Measurements from ENCODE around the gene PREX1.
"Not testable (repeated sequence)": the region's sequence is repeated elsewhere in the genome, so short reads cannot be mapped to it uniquely, and the experiment has no call there.

The PREX1 gene

DNA sequence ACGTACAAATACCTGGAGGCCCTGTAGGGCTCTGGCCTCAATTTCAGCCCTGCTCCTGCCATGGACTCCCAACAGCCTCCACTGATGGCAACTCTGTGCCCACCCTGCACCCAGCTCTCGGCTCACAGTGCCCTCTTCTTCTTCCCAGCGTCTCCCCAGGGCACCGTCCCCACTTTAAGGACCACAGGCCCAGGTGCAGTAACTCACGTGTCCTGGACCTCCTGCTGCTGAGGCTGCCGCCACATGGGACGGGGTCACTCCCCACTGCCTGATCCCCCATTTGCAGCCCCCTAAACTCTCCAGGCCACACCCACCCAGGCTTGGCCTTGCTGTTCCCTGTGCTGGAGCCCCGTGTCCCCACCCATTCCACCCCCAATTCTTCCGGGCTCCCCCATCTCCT is 223.4 kb downstream of the PREX1 start:
- no peak for DNase-seq (ENCODE audit: low read depth in 2 of 2)

DNA sequence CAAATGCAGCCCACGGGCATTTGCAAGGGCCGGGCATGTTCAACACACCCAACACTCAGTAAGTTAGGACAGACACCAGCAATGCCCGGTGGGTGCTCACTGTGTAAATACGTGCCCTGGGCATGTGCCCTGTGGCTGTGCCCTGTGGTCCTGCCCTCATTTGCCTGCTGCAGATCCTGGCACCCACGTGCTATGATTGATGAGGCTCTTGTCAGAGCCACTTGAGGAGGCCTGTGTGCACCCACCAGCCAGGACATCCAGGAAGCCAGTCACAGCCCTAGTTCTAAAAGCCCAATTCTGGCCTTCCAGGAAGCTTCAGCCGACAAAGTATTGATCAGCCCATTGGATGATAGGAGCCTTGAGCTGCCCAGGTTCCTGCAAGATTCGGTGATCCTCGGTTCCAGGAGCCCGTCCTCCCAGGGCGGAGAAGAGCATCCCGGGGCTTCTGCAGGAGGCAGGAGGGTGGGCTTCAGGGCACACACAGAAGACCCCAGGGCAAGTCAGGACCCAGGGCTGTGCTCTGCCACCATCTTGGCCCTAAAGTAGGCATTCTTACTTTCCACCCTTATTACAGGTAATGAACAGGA is 223.9 kb downstream of the PREX1 start:
- DNase-seq (ENCODE audit: low read depth in 2 of 2), result no peak

DNA sequence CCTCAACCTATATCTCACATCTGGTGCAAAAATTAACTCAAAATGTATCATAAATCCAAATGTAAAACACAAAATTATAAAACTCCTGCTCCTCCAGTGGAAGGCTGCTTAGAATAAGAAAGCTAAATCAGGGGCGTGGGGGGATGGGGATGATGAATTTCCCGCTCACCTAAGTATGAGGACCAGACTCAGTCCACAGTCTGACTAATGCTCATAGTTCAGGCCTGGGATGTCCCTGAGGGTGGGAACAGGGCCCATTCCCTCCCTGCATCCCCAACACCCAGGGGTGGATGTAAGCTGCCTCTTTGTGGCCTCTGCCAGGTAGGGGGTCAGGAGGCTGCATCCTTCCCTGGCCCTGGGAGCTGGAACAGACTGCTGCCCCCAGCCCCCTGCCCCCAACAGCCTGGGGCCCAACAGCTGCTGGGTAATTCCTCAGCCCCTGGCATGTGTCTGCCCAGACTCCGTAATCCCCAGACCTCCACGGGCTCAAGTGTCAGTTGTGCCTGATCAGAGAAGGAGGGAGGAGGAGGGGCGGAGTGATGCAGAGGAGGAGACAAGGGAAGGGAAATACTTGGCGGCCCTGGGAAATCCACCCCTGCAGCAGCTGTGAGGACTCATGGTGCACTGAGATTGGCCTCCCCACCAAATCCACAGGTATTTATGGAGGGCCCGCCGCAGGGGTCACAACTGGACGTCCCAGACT is 224.5 kb downstream of the PREX1 start:
- no peak for DNase-seq (ENCODE audit: low read depth in 2 of 2)

DNA sequence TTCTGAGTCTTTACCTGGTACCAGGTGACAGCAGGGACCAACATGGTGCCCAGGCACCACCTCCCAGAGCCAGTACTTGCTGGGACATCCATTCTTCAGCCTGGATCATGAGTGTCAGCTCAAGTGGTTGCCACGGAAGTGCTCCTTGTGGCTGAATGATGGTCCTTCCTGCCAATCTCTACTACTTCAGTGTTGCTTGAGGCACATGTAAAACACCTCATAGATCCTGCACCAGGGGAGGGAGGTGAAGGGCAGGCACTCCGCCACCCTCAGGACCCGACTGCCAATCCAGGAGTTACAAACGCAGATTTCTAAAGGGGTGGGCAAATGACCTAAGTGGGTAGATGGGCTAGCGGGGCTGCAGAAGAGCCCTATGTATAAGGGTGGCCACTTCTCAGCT is 226.0 kb downstream of the PREX1 start:
- DNase-seq (ENCODE audit: low read depth in 2 of 2), result no peak

DNA sequence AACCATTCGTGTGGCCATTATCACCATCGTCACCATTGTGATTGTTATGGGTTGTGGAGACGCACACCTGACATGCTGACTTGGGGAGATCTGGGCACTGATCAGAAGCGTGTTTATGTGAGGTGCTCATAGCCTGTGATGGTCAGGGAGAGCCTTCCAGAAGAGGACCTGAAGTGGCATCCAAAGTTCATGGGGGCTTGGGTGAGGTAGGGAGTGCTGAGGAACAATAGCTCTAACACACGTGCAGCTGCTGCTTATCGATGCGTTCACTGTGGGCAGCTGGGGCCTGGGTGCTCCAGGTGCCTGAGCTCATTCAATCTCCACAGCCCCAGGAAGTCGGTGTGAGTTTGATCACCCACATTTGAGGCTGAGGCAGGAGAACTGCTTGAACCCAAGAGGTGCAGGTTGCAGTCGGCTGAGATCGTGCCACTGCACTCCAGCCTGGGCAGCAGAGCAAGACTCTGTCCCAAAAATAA is 227.3 kb downstream of the PREX1 start:
- no peak for DNase-seq (ENCODE audit: low read depth in 2 of 2)

DNA sequence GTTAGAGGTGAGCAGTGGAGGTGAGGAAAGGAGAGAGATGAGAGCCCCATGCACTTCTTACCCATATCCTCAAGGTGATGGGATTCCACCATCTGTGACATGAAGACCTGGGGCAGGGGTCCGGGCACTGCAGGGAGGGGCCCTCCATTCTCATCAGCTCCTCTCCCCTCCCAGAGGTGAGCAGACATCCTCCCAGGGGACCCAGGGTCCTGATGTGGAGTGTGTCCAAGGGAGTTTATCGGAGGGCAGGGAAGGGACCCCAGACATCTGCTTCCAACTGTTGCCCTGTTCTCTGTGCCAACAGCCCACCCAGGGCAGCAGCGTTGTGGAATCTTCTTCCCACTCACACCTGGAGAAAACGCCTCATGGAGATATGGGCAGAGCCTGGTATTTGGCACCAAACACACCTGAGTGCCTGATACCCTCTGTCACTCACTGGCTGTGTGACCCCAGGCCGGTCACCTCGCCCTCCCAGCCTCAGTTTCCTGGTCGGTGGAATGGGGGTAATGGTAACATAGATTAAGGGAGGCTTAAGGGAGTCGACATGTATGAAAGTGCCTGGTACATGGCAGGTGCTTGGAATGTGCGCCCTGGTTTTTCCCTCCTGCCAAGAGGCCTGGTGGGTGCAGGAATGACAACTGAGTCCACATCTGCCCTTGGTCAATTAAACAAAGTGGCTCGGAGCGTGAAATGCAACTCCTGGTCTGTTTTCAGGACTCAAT is 227.9 kb downstream of the PREX1 start:
- no peak for DNase-seq (ENCODE audit: low read depth in 2 of 2)

DNA sequence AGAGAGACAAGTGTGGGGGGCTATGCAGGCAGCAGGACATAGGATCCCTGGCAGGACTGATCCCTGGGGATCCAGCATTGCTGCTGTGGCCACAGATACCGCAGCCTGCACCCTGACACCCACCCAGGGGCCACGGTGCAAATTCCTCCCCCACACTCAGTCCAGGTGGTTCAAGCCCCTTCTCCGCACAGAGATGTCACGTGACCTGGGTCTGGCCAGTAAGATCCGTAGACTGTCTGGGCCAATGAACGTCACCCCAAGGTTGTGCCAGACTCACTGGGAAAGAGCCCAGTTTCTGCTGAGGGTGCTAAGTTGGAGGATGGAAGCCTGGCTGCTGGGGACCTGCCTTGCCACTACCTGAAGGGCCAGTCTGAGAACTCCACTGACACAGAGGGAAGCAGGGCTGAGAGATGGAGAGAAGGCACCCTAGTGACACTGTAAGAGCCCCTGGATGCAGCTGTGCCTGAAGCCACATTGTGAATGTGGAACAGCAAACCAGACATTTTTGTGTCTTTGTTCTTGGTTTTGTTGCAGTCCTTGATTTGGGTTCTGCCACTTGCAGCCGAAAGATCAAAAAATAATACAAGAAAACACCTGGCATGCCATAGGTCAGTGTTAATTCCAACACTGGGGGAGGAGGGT is 228.6 kb downstream of the PREX1 start:
- no peak for DNase-seq (ENCODE audit: low read depth in 2 of 2)

DNA sequence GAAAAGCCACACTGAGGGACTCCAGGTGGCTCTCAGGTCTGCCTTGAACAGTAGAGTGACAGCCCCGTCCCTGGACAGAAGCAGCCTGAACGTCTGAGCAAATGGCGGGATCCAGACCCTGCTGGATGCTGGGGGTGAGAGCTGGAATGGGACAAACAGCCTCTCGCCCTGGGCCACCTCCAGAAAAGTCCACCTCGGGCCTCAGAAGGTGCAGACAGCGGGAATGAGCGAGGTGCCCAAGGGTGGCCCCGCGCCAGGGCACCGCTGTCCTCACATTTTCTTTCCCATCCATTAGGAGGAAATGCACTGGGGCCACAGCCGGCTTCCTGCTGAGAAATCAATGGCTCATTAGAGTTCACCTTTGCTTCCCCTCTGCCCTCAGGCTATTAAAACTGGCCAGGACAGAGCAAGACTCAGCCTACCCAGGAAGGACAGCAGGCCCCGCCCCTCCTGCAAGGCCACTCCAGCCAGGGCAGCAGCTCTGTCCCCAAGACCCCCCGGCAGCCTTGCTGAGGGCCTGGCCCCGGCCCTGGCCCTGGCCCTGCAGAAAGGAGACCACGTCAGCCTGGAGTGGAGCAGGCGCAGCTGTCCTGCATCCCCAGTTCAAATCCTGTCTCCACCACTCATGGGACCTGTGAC is 229.4 kb downstream of the PREX1 start:
- not testable (repeated sequence) for DNase-seq (ENCODE audit: low read depth in 2 of 2)

DNA sequence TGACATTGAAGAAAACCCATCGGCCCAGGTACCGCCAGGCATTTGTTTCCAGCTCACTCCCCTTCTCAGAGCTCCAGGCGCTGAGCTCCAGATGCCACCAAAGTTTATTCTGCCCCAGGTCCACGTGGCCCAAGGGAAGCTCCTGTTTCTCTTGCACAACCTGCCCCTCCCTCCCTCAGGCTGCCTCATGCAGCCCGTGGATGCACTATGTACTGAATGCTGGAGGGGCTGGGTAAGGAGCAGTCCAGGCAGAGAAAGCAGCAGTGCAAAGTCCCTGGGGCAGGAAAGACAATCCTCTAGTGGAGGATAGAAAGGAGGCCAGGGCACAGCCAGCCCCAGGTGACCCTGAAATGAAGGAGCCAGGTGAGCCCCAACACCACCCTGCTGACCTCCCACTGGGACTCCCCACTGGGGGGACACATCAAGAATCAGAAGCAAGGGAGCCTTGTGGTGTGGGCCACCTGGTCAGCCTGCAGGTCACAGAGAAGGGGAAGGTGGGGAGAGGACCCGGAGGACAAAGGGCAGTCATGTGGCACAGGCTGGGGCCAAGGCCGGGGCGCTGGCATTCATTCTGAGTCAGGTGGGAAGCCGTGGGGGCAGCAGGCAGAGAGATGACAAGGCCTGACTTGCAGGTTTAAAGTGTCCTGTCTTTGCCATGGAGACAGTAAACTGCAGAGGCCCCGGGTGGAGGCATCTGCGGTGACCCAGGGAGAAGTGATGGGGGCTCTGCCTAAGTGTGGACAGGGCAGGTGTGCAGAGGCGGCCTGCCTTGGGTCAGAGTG is 230.1 kb downstream of the PREX1 start:
- DNase-seq (ENCODE audit: low read depth in 2 of 2), result no peak

DNA sequence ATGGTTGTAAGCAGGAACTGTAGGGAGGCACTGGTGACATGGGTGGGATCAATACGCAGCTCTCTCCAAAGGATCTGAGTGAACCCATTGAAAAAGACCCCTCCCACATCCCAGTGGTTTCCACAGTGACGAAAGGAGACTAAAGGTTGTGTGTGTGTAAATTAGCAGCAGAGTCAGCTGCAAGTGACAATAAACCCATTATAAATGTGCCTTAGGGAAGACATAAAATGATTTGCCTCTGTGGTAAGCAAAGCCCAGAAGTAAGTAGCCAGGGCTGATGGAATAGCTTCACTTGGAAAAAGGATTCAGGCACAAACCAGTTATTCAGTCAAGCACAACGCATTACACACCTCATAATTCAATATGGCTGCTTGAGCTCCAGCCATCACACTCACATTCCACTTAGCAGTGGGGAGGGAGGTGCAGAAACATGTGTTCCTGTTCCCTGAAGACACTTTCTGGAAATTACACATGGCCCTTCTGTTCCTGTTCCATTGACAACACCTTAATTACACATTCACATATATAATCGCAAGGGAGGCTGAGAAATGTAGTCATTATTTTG is 231.4 kb downstream of the PREX1 start:
- DNase-seq (ENCODE audit: low read depth in 2 of 2), result no peak

DNA sequence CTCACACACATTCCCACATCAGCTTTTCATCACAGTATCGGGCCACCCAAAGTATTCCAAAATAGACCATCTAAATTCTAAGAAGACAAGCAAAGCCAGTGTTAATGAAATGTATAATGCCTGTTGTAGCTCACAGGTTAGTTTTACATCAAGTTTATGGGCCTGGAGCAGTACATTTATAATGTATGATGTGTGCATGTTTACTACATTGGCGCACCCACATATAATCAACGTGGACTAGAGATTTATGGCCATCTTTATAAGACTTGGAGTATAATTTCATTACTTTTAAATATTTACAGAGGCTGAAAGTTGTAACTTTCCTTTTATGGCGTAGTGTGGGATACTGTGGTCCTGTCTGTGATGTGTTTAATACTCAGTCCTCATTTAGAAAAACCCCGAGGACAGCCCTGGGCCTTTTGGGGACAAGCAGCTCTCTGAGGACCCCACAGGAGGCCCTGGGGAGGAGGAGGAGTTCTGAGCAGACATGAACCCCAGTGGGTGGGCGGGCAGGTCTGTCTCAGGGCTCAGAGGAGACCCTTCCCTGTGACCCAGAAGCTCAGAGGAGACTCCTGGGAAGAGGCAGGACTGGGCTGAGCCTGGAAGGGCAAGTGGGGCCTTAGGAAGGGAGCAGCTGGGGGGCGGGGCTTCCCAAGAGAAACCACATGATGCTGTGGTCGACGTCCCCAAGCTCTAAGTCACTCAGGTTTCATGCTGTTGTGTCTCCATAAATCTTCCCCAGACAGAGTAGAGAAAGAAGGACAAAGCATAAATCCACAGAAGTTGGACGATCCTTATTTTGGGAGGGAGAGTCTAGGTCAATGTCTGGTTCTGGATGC is 232.1 kb downstream of the PREX1 start:
- DNase-seq (ENCODE audit: low read depth in 2 of 2), result no peak

DNA sequence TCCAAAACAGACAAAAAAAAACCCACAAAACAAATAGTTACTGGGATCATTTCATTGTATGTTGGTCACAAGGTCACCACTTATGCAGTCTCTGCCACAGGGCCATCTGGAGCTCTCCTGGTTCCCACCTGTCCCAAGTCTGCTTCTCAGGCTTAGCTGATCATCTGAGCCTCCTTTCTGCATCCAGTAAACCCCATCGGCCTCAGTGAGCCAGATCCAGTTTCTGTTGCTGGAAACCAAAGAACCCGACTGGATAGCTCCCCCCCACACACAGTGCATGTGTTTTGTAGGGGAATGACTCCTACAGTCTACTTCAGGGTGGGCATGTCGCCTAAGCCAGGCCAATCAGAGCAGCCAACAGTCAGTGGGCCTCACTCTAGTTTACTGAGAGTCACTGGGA is 233.3 kb downstream of the PREX1 start:
- DNase-seq (ENCODE audit: low read depth in 2 of 2), result no peak

DNA sequence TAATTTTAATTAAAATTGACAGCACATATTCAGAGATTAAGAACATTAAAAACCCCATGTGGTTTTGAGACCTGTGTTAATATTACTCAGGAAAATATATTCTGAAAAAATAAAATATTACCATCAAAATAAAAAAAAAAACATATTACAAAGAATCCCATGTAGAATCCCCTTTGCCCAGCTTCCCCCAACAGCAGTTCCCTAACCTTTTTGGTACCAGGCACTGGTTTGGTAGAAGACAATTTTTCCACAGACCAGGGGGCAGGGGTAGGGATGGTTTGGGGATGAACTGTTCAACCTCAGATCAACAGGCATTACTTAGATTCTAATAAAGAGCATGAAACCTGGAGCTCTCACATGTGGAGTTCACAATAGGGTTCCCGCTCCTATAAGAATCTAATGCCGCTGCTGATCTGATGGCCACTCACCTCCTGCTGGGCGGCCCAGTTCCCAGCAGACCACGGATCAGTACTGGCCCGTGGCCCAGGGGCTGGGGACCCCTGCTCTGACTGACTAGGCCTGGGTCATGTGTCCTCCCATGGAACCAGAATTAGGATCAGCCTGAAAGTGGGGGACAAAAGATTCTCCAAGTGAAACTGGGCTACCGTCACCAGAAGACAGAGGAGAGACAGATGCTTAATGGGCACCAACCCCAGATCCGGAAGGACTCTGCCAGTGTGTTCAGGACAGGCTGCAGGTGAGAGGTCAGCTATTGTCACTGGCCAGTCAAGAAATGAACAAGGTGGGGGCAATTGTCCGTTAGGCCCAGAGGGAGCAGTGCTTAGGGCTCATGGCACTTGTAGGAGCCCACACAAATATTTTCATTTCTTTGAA is 235.5 kb downstream of the PREX1 start:
- no peak for DNase-seq (ENCODE audit: low read depth in 2 of 2)

DNA sequence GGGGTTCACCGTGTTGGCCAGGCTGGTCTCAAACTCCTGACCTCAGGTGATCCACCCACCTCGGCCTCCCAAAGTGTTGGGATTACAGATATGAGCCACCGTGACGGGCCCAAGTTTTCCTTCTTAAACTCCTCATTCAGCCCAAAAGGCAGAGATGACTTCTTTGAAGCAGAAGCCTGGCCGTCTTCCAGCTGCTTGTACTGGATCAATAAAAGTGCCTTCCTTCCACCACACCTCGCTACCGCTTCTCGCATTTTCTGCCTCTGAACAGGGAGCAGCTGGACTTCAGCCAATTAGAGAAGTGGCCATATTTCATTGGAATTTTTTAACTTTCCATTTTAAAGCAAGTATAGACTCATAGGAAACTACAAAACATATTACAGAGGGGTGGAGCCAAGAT is 241.1 kb downstream of the PREX1 start:
- no peak for DNase-seq (ENCODE audit: low read depth in 2 of 2)

DNA sequence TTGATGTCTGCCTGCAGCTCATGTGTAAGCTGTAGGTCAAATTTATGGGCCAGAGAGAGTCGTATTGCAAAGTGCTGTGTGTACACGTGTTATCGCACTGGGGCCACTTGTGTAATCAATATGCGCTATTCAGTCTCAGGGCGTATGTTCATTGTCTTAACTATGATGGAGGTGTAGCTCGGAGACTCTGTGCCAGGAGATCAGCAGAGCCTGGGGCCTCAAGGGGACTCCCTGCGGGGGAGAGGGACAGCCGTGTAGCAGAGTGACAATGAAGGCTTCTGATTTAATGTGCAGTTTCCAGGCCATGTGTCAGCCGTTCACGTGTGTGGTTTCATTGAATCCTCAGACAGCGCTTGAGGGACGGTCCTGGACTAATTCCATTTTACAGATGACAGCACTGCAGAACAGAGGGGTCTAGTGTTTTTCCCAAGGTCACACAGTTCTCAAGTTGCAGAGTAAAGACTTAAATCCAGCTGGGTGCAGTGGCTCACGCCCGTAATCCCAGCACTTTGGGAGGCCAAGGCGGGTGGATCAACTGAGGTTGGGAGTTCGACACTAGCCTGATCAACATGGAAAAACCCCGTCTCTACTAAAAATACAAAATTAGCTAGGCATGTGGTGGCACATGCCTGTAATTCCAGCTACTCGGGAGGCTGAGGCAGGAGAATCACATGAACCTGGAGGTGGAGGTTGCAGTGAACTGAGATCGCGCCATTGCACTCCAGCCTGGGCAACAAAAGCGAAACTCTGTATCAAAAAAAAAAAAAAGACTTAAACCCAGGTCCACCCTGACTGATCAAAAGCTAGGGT is 242.5 kb downstream of the PREX1 start:
- no peak for DNase-seq (ENCODE audit: low read depth in 2 of 2)

DNA sequence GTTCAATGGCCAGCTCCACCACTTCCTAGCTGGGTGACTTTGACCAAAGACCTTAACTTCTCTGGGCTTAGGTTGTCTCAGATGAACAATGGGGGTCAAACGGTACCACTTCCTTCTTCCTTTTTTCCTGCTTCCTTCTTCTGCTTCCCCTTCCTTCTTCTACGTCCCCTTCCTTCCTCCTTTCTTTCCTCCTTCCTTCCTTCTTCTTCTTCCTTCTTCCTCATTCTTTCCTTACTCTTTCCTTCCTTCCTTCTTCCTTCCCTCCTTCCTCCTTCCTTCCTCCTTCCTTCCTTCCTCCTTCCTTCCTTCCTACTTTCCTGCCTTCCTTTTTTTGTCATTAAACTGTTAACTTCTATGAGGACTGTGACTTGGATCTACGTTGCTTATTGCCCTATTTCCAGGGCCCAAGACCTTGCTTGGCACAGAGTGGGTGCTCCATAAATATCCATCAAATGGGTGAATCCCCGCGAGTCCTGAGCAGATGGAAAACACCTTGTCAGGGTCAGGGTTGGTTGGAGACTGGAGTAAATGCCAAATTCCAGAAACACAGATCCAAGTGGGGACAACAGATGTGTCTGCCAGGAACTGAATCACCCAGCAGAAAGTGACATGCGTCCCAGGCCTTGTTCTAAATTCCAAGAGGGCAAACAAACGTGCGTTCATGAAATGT is 243.3 kb downstream of the PREX1 start:
- no peak for DNase-seq (ENCODE audit: low read depth in 2 of 2)

DNA sequence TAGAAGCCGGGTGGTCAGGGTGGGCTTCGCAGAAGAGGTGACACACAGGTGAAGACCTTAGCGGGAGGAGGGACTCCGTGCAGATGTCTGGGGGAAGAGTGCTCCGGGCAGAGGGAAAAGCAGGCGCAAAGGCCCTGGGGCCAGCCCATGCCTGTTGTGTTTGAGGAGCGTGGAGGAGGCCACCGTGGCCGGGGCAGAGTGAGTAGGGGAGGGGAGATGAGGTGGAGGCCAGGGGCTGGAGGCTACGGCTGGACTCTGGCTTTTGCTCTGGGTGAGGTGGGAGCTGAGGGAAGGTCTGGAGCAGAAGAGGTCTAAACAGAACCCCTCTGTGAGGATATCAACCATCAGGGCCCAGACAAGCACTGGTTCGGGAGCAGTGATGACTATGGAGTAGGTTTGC is 244.0 kb downstream of the PREX1 start:
- no peak for DNase-seq (ENCODE audit: low read depth in 2 of 2)

DNA sequence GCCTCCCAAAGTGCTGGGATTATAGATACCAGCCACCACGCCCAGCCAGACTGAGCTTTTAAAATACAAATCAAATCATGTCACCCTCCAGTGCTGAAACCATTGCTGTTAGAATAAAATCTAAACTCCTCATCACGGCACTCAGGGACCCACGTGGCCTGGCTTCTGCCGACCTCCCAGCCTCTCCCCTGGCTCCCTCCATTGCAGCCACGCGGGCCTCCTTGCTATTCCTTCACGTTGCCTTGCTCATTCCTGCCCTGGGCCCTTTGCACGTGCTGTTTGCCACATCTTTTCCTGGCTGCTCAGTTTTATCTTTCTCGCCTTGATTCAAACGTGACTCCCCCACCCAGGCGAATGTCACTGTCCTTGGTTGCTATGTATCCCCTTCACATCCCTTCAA is 244.6 kb downstream of the PREX1 start:
- DNase-seq (ENCODE audit: low read depth in 2 of 2), result no peak

Measured in stimulated activated CD8-positive, alpha-beta memory T cell treated with anti-CD3 and anti-CD28 coated beads, Interleukin-2, amount 100 ng/mL, for 48 hours (primary cell).